ENCODE data around the gene LCP2. TPM values are rescaled to one million over a fixed set of nuclear protein-coding genes. Genes with fewer than 3 reads are reported as not detected.
A peak's percentile ranks its signal among the peaks of the same experiment; 100 is the strongest.

Gene LCP2
- total RNA-seq, 1 donor from 2014 or later: 83.1 TPM

DNA sequence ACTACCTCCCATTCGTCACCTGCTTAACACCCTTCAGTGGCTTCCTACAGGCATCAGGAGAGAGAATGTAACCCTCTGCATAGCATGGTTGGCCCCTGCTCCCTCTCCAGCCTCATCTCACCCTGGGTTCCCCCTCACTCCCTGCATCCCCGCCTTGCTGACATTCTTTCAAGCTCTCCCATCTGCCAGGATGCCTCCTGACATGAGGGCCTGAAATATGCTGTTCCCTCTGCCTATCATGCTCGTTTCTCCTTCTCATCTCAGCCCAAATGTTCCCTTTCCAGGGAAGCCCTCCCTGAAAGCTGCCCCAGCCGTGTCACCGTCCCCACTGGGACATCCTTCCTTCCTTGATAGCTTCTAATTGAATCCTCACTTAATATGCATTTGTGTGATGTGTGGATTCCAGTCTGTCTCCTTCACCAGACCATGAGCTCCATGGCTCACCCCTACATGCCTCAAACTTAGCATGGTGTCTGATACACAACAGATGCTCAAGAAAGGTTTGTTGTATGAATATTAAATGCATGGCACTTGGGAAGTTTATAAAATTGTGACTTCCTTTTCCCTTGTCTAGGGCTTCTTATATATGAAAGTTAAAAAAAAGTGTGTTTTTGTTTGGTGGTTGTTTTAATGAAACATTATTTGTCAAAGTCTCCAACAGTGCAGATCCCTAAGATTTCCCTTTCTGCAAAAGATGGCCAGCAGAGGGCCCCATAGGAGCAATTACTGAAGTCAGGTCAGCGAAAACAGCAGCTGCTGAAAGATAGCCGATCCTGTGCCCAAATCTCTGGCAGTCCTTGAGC, 72.0 kb downstream of the LCP2 start:
- TF ChIP-seq, protein P1, sequence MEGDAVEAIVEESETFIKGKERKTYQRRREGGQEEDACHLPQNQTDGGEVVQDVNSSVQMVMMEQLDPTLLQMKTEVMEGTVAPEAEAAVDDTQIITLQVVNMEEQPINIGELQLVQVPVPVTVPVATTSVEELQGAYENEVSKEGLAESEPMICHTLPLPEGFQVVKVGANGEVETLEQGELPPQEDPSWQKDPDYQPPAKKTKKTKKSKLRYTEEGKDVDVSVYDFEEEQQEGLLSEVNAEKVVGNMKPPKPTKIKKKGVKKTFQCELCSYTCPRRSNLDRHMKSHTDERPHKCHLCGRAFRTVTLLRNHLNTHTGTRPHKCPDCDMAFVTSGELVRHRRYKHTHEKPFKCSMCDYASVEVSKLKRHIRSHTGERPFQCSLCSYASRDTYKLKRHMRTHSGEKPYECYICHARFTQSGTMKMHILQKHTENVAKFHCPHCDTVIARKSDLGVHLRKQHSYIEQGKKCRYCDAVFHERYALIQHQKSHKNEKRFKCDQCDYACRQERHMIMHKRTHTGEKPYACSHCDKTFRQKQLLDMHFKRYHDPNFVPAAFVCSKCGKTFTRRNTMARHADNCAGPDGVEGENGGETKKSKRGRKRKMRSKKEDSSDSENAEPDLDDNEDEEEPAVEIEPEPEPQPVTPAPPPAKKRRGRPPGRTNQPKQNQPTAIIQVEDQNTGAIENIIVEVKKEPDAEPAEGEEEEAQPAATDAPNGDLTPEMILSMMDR (IDR thresholded peaks at IDR 0.05): peak; percentile 73
- Histone ChIP-seq H3K27ac (no peak overlapping the region), H3K4me3 (no peak overlapping the region), H3K9me3 (no peaks in the 10 kb centered on the region), H3K4me1 (peaks cover 11% of the 10 kb centered on the region), H3K27me3 (no peaks in the 10 kb centered on the region), H3K36me3 (no peaks in the 10 kb centered on the region)
- DNase-seq (no peak), ATAC-seq (peak; percentile 88)
- intact Hi-C loops (cut with DNase I): loop anchor here (10.0 kb wide), 1 partner anchor 199 kb away; no protein-coding TSS in a partner anchor

DNA sequence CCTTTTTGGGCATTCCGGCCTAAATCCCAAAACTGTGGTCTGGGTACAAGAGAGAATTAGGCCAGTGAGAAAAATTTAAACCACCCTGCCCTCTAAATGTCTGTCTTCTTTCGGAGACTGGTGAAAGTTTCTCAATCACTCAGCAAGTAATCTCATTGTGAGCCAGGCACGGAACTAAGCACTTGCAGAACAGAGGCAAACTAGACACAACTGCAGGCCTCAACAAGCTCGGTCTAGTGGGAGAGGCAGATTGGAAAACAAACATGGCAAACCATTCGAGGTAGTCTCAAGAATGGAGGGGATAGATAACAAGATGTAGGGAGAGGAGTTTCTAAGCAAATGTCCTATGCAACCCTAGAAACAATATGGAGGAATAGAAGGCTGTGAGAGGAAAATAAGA, 73.7 kb downstream of the LCP2 start:
- H3K9me3 ChIP-seq: no peaks in the 10 kb centered on the region
- H3K4me3 ChIP-seq: no peak overlapping the region
- TF ChIP-seq, protein P1 (IDR thresholded peaks at IDR 0.05): no peak
- H3K4me1 ChIP-seq: peaks cover 7% of the 10 kb centered on the region
- no peak for DNase-seq
- no peaks in the 10 kb centered on the region for H3K36me3 ChIP-seq
- no peak overlapping the region for H3K27ac ChIP-seq
- H3K27me3 ChIP-seq: no peaks in the 10 kb centered on the region
- ATAC-seq: no peak
- intact Hi-C loops (cut with DNase I): loop anchor here (10.0 kb wide), 1 partner anchor 201 kb away; no protein-coding TSS in a partner anchor

DNA sequence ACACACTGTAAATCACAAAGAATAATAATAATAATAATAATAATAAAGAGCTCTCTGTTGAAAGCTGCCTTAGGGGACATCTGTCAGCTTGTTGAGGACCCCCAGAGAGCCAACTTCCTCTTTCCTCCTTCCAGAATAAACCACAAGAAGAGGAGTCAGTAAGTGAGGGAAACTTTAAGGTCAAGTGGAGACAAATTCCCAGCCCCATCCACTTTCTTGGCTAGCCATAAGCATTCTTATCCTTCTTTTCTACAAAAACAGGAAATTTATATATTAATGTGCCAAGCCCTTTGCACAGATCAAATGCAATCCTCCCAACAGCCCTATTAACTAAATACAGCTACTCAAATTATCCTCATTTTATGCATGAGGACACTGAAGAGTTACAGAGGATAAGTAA, 74.2 kb downstream of the LCP2 start:
- no peaks in the 10 kb centered on the region for H3K9me3 ChIP-seq
- intact Hi-C loops (cut with DNase I): loop anchor here (10.0 kb wide), 1 partner anchor 201 kb away; no protein-coding TSS in a partner anchor
- H3K4me3 ChIP-seq: no peak overlapping the region
- no peak for ATAC-seq
- no peak for DNase-seq
- H3K4me1 ChIP-seq: peaks cover 7% of the 10 kb centered on the region
- H3K27me3 ChIP-seq: no peaks in the 10 kb centered on the region
- TF ChIP-seq, protein P1 (IDR thresholded peaks at IDR 0.05): no peak
- H3K27ac ChIP-seq: no peak overlapping the region
- H3K36me3 ChIP-seq: no peaks in the 10 kb centered on the region

DNA sequence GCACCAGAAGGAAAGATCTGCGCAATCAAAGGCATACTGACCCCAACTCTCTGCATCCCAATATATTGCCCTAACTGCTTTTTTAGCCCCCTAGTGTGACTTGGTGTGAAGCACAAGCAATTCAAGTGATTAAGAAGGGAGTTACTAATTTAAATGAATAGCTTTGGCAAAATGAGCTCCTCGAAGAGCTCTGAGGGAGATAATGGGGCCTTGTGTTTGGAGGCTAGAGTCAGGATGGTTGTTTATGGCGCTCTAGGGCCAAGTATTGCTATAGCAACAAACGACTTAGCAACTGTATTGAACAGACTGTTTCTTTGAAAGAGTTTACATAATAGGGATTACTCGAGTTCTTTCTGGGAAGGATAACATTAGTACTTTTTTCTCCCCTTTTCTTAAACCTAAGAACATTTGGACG, 76.2 kb downstream of the LCP2 start:
- no peaks in the 10 kb centered on the region for H3K27me3 ChIP-seq
- H3K4me1 ChIP-seq: peaks cover 7% of the 10 kb centered on the region
- H3K36me3 ChIP-seq: no peaks in the 10 kb centered on the region
- H3K9me3 ChIP-seq: no peaks in the 10 kb centered on the region
- TF ChIP-seq, protein P1 (IDR thresholded peaks at IDR 0.05): no peak
- peak overlapping the region; percentile 52 for H3K27ac ChIP-seq
- intact Hi-C loops (cut with DNase I): loop anchor here (10.0 kb wide), 1 partner anchor 203 kb away; no protein-coding TSS in a partner anchor
- no peak for ATAC-seq
- no peak overlapping the region for H3K4me3 ChIP-seq
- DNase-seq: no peak

DNA sequence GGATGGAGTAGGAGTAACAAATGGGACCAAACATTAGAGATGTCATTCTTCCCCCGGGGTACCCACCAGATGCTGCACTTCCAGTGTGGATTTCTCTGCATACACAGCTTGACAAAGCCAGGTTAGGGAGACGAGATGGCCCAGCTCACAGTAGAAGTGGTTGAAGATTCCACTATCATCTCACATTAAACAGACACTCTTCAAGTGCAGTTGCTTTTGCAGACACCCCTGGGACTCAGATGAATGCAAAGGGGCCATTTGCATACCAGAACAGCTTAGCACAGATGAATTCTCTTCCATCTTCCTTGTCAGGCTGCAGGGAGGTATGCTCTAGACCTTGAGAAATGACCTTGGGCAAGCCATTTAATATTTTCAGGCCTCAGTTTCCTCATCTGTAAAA, 77.4 kb downstream of the LCP2 start:
- intact Hi-C loops (cut with DNase I): loop anchor here (10.0 kb wide), 1 partner anchor 205 kb away; no protein-coding TSS in a partner anchor
- no peak for ATAC-seq
- H3K27me3 ChIP-seq: no peaks in the 10 kb centered on the region
- no peak for DNase-seq
- H3K4me1 ChIP-seq: peaks cover 7% of the 10 kb centered on the region
- no peak overlapping the region for H3K4me3 ChIP-seq
- no peak overlapping the region for H3K27ac ChIP-seq
- H3K9me3 ChIP-seq: no peaks in the 10 kb centered on the region
- TF ChIP-seq, protein P1 (IDR thresholded peaks at IDR 0.05): no peak
- no peaks in the 10 kb centered on the region for H3K36me3 ChIP-seq
